NCI-H1105 treated with DMSO at 0.1 percent for 48 hours (cell line): Measurements from ENCODE around the gene FUT2.
A peak's percentile ranks its signal among the peaks of the same experiment; 100 is the strongest.

ENCODE experiments used
- DNase-seq: peaks from one replicate; lab custom pipeline; 2025; lab: John Stamatoyannopoulos, UW

Gene FUT2

GRCh38 chr19:48728911-48729664 lies 33.3 kb downstream of the FUT2 start:
- DNase-seq: no peak

GRCh38 chr19:48731452-48731851 lies 35.7 kb downstream of the FUT2 start:
- no peak for DNase-seq

- DNase-seq: no peak
Measured at GRCh38 chr19:48734625-48735024, 38.9 kb downstream of the FUT2 start.

GRCh38 chr19:48735031-48735615 lies 39.4 kb downstream of the FUT2 start:
- peak; percentile 81 for DNase-seq

GRCh38 chr19:48737360-48737998 lies 41.7 kb downstream of the FUT2 start:
- DNase-seq: no peak

GRCh38 chr19:48738557-48739403 lies 43.0 kb downstream of the FUT2 start:
- peak; percentile 89 for DNase-seq

- DNase-seq: no peak
Measured at GRCh38 chr19:48739404-48740163, 43.8 kb downstream of the FUT2 start.

GRCh38 chr19:48740164-48740972 lies 44.6 kb downstream of the FUT2 start, which contains the start of gene RASIP1:
RASIP1 (minus strand) TSS chr19:48740610; CDS start chr19:48740282, 328 bp downstream.
- DNase-seq: no peak

GRCh38 chr19:48741129-48741999 lies 45.6 kb downstream of the FUT2 start:
- DNase-seq: no peak

GRCh38 chr19:48742096-48742495 lies 46.3 kb downstream of the FUT2 start:
- no peak for DNase-seq

GRCh38 chr19:48745208-48745995 lies 49.6 kb downstream of the FUT2 start:
- peak; percentile 57 for DNase-seq

- DNase-seq: no peak
Measured at GRCh38 chr19:48746110-48746509, 50.3 kb downstream of the FUT2 start.

GRCh38 chr19:48746738-48747575 lies 51.2 kb downstream of the FUT2 start, which contains the start of gene IZUMO1:
IZUMO1 (minus strand) TSS chr19:48746909; CDS start chr19:48745859, 1,050 bp downstream.
- no peak for DNase-seq

- no peak for DNase-seq
Measured at GRCh38 chr19:48749571-48750198, 53.9 kb downstream of the FUT2 start.

- DNase-seq: no peak
Measured at GRCh38 chr19:48750351-48750750, 54.6 kb downstream of the FUT2 start.

GRCh38 chr19:48750771-48751504 lies 55.2 kb downstream of the FUT2 start:
- no peak for DNase-seq
